ENCODE data around the gene RIOK3. TPM values are rescaled to one million over a fixed set of nuclear protein-coding genes. Genes with fewer than 3 reads are reported as not detected.

Gene RIOK3
- total and polyA plus RNA-seq, 2 of the 4 experiments (the other 2 are of a cell fraction): 21.5 to 38.9 TPM

GRCh38 chr18:23494992-23495391, 41.9 kb downstream of the RIOK3 start:
- WGBS, 2 experiments (ENCODE audit: extremely low coverage in 2 of 2, insufficient read length in 1 of 2): no CpG with 5 or more reads among the region's 1 CpG
- H3K14ac ChIP-seq (replicated peaks; ENCODE audit: low read depth, low read length): no peak overlapping the region
- no peak overlapping the region for H3K4me2 ChIP-seq (ENCODE audit: low read depth, low read length)
- no peak overlapping the region for H3K27ac ChIP-seq (ENCODE audit: insufficient read depth, low read length)
- DNase-seq: no peak
- H4K91ac ChIP-seq (ENCODE audit: insufficient read depth, low read depth, low read length): no peak overlapping the region
- dilution Hi-C loops (cut with HindIII; ENCODE audit: low sequenced_read_pairs, unreplicated experiment) (no loop called here), in situ Hi-C loops (cut with MboI; ENCODE audit: low sequenced_read_pairs) (no loop called here), intact Hi-C loops (cut with micrococcal nuclease) (loop anchor here (5.0 kb wide), 1 partner anchor 207 kb away; no protein-coding TSS in a partner anchor)
- H2BK15ac ChIP-seq (ENCODE audit: low read depth, low read length): no peak overlapping the region
- no peak overlapping the region for H2AFZ ChIP-seq (replicated peaks; ENCODE audit: low read length, poor library complexity)
- H3K4me3 ChIP-seq (ENCODE audit: insufficient read depth, low read depth, low read length): no peak overlapping the region
- H3K4ac ChIP-seq (ENCODE audit: low read depth, low read length): no peak overlapping the region
- POLR2A ChIA-PET (ENCODE audit: unreplicated experiment): no interaction called here
- no TSS peak for BruUV-seq (replicated peaks)
- H2BK20ac ChIP-seq (ENCODE audit: low read depth, low read length): no peak overlapping the region
- H3K4me1 ChIP-seq (ENCODE audit: control insufficient read depth, insufficient read depth, low read length): peaks cover 8% of the 10 kb centered on the region
- H2BK5ac ChIP-seq (ENCODE audit: low read depth, low read length, poor library complexity, severe bottlenecking): no peak overlapping the region
- 0 out of 2 replicates have a peak, but pooled peaks cover 2% of the 10 kb centered on the region for H3K9me3 ChIP-seq (ENCODE audit: control insufficient read depth, insufficient read depth, low read length)
- H3K36me3 ChIP-seq (ENCODE audit: control insufficient read depth, insufficient read depth, low read length): no peaks in the 10 kb centered on the region
- H2BK120ac ChIP-seq (ENCODE audit: low read depth, low read length): no peak overlapping the region
- peaks cover 0 to 6% of the 10 kb centered on the region in 2 experiments; a peak in 1 of 4 replicates for H3K79me1 ChIP-seq (ENCODE audit: low read depth in 1 of 2, low read length in 2 of 2)
- no peak overlapping the region for H4K5ac ChIP-seq (ENCODE audit: low read depth, low read length)
- peaks cover 8% of the 10 kb centered on the region for H3K9me1 ChIP-seq (ENCODE audit: insufficient read depth, low read length)
- H3K23ac ChIP-seq (ENCODE audit: low read depth, low read length): no peak overlapping the region
- H3K18ac ChIP-seq (ENCODE audit: low read depth, low read length): no peak overlapping the region
- no peak overlapping the region for H3K9ac ChIP-seq (ENCODE audit: low read depth, low read length)
- CTCF ChIA-PET: no interaction called here
- no peak for TF ChIP-seq SMC3 (IDR thresholded peaks at IDR 0.05; ENCODE audit: low read depth, low read length)
- no peak for TF ChIP-seq MXI1 (IDR thresholded peaks at IDR 0.05; ENCODE audit: borderline replicate concordance, low read depth, low read length)
- TF ChIP-seq POLR2A (IDR thresholded peaks at IDR 0.05; ENCODE audit: low read depth, low read length): no peak
- no peak for TF ChIP-seq MAFK (IDR thresholded peaks at IDR 0.05; ENCODE audit: low read depth, low read length)
- no peak for TF ChIP-seq BHLHE40 (IDR thresholded peaks at IDR 0.05; ENCODE audit: low read depth, low read length)
- TF ChIP-seq RCOR1 (IDR thresholded peaks at IDR 0.05; ENCODE audit: insufficient replicate concordance, low read length): no peak
- TF ChIP-seq RFX5 (IDR thresholded peaks at IDR 0.05; ENCODE audit: low read depth, low read length): no peak
- no peak for TF ChIP-seq FOS (IDR thresholded peaks at IDR 0.05; ENCODE audit: low read depth, low read length)
- TF ChIP-seq CHD1 (IDR thresholded peaks at IDR 0.05; ENCODE audit: low read depth, low read length): no peak
- TF ChIP-seq USF2 (IDR thresholded peaks at IDR 0.05; ENCODE audit: low read depth, low read length): no peak
- TF ChIP-seq RAD21 (IDR thresholded peaks at IDR 0.05; ENCODE audit: low read length): no peak
- no peak for TF ChIP-seq CEBPB (IDR thresholded peaks at IDR 0.05; ENCODE audit: low read depth, low read length)
- TF ChIP-seq NFE2L2 (IDR thresholded peaks at IDR 0.05; ENCODE audit: low read depth, low read length): no peak
- no peak for TF ChIP-seq CTCF (conservative IDR thresholded peaks at IDR 0.05; ENCODE audit: low read depth, low read length)
- no peak for TF ChIP-seq MAZ (IDR thresholded peaks at IDR 0.05; ENCODE audit: borderline replicate concordance, low read depth, low read length)
- no peak for TF ChIP-seq ELK1 (IDR thresholded peaks at IDR 0.05; ENCODE audit: borderline replicate concordance, low read depth, low read length)
- H3K27me3 ChIP-seq (ENCODE audit: control insufficient read depth, insufficient read depth, low read length): no peaks in the 10 kb centered on the region
- H4K8ac ChIP-seq (ENCODE audit: low read depth in 2 of 2, low read length in 2 of 2): no peak overlapping the region
- H2AK5ac ChIP-seq (ENCODE audit: low read depth, low read length): no peak overlapping the region
- no peaks in the 10 kb centered on the region for H4K20me1 ChIP-seq (ENCODE audit: insufficient read depth, low read length)
- ATAC-seq (ENCODE audit: low read depth): no peak
- no peak overlapping the region for H2AK9ac ChIP-seq (replicated peaks; ENCODE audit: low read depth, low read length, poor library complexity)
- H3K56ac ChIP-seq (ENCODE audit: extremely low read depth, insufficient read depth, low read length): no peak overlapping the region
